Stimulated activated CD4-positive, alpha-beta T cell treated with anti-CD3 and anti-CD28 coated beads, Interleukin-1b, Interleukin-23, amount 100 ng/mL, for 4 hours (primary cell): ENCODE measurements around the gene PRKCA.

Source experiments
- DNase-seq, 2 donors: peaks; one replicate each; pipeline ENCODE4 v3.0.0-alpha.2; 2020; ENCODE audit warnings: low read depth in 2 of 2

Gene PRKCA

GRCh38 chr17:66414561-66415175 is 112.3 kb downstream of the PRKCA start:
- no peak for DNase-seq

GRCh38 chr17:66415366-66416206 is 113.2 kb downstream of the PRKCA start:
- DNase-seq: no peak

GRCh38 chr17:66416207-66416940 is 114.0 kb downstream of the PRKCA start:
- DNase-seq: no peak

- DNase-seq: no peak
Observed at GRCh38 chr17:66417300-66417719, 114.9 kb downstream of the PRKCA start.

- no peak for DNase-seq
Observed at GRCh38 chr17:66420961-66421371, 118.6 kb downstream of the PRKCA start.

- DNase-seq: no peak
Observed at GRCh38 chr17:66422186-66422585, 119.8 kb downstream of the PRKCA start.

- DNase-seq: no peak
Observed at GRCh38 chr17:66423056-66423955, 120.9 kb downstream of the PRKCA start.

GRCh38 chr17:66425756-66426396 is 123.5 kb downstream of the PRKCA start:
- DNase-seq: no peak

GRCh38 chr17:66426397-66427033 is 124.1 kb downstream of the PRKCA start:
- peak in 1 of 2 donors; percentile 42 for DNase-seq

- no peak for DNase-seq
Observed at GRCh38 chr17:66427134-66427533, 124.7 kb downstream of the PRKCA start.

- DNase-seq: no peak
Observed at GRCh38 chr17:66429680-66430079, 127.3 kb downstream of the PRKCA start.

GRCh38 chr17:66430846-66431795 is 128.7 kb downstream of the PRKCA start:
- DNase-seq: no peak

GRCh38 chr17:66431910-66432309 is 129.5 kb downstream of the PRKCA start:
- no peak for DNase-seq

- no peak for DNase-seq
Observed at GRCh38 chr17:66432411-66432957, 130.1 kb downstream of the PRKCA start.

GRCh38 chr17:66432996-66433551 is 130.7 kb downstream of the PRKCA start:
- DNase-seq: no peak

GRCh38 chr17:66435182-66435581 is 132.8 kb downstream of the PRKCA start:
- no peak for DNase-seq

GRCh38 chr17:66436631-66437030 is 134.2 kb downstream of the PRKCA start:
- DNase-seq: no peak

- no peak for DNase-seq
Observed at GRCh38 chr17:66437476-66438026, 135.1 kb downstream of the PRKCA start.
